Endothelial cell of umbilical vein (primary cell): ENCODE results near the gene PARD3B.

Experiments used
- CTCF ChIP-seq, 2 donors: IDR thresholded peaks; 1 replicate in 1 of 2; 2 replicates in 1 of 2; pipeline ENCODE4 v1.5.1; 2011; ENCODE audit warnings: low read length in 2 of 2, mild to moderate bottlenecking in 2 of 2, moderate library complexity in 2 of 2, control low read depth in 1 of 2, inconsistent platforms in 1 of 2, low read depth in 1 of 2; ENCODE audit not compliant: insufficient read depth in 1 of 2; ENCODE audit errors: extremely low read depth in 1 of 2
- JUN ChIP-seq: IDR thresholded peaks from 2 replicates; pipeline ENCODE4 v1.6.1; 2011; ENCODE audit warnings: borderline replicate concordance, low read depth; ENCODE audit not compliant: insufficient read length, insufficient read depth
- MAX ChIP-seq: IDR thresholded peaks from 2 replicates; pipeline ENCODE4 v1.6.1; 2011; ENCODE audit not compliant: insufficient read depth, insufficient read length
- POLR2A ChIP-seq: IDR thresholded peaks from 2 replicates; pipeline ENCODE4 v1.6.1; 2012; ENCODE audit warnings: low read depth, mild to moderate bottlenecking, control low read depth, low read length

- TF ChIP-seq CTCF (IDR thresholded peaks at IDR 0.05; ENCODE audit: extremely low read depth in 1 of 2, insufficient read depth in 1 of 2, low read depth in 1 of 2, low read length in 2 of 2): no peak
- no peak for TF ChIP-seq POLR2A
- no peak for TF ChIP-seq JUN
- no peak for TF ChIP-seq MAX
These were observed 458.0 kb downstream of the PARD3B start for GRCh38 chr2:205003288-205003687.
